ENCODE measurements around the gene ZFAND3.

Gene ZFAND3

DNA sequence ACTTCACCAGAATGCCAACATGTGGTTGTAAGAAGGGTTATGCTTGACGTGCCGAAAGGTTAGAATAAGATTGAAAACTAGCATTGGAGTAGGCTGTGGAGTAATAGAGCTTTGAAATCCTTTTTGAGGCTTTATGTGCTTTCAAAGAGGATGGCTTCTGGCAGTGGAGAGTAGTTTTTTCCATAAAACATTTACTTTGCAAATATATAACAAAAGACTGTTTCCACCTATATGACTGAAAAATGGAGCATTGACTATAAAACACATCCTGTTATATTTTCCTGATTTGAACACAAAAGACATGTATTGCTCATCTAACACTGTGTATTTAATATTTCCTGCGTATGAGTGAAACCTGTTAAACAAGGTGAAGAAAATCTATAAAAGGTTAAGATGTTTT is 38.8 kb downstream of the ZFAND3 start:
- TF ChIP-seq GATA3 (IDR thresholded peaks at IDR 0.05; ENCODE audit: low read depth, low read length): no peak
- TF ChIP-seq GATA2 (IDR thresholded peaks at IDR 0.05; ENCODE audit: low read depth, low read length): no peak

DNA sequence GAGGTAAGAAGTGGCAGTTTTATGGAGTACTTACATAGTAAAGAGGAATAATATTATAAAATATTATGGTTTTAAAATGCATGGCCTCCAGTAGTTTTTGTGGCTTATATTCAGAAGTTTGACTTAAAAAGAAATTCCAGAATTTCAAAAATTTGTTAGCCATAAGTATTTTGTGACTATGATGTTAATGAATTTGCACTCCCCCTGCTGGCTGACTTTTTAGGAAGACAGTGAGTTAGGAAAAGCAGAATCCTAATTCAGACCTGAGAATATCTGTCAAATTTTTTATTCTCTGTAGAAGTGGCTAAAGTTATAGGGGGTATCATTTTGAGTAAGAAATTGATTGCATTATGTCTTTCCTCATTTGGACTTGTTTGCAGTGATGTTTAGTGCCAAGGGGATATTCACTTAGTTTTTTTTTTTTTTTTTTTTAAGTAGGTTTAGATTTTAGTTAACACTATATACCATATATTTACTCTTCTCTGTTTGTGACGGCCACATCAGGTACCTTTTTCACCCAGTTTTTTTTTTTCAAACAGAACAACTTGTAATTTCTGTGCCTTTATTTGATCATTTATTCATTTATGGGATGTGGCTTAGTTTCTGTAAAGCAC is 40.8 kb downstream of the ZFAND3 start:
- TF ChIP-seq GATA2 (IDR thresholded peaks at IDR 0.05; ENCODE audit: low read depth, low read length): no peak
- no peak for TF ChIP-seq GATA3 (IDR thresholded peaks at IDR 0.05; ENCODE audit: low read depth, low read length)

GRCh38 chr6:37861452-37861851 is 41.9 kb downstream of the ZFAND3 start:
- no peak for TF ChIP-seq GATA2 (IDR thresholded peaks at IDR 0.05; ENCODE audit: low read depth, low read length)
- TF ChIP-seq GATA3 (IDR thresholded peaks at IDR 0.05; ENCODE audit: low read depth, low read length): no peak

DNA sequence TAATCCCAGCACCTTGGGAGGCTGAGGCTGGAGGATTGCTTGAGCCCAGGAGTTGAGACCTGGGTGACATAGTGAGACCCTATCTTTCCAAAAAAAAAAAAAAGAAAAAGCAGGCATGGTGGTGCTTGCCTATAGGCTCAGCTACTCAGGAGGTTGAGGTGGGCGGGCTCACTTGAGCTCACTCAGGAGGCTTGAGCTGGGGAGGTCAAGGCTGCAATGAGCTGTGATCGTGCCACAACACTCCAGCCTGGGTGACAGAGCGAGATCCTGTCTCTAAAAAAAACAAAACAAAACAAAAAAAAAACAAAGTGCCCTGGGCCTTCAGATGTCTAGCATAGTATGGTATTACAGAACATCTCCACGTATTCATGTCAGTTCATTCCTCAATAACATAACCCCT is 42.9 kb downstream of the ZFAND3 start:
- no peak for TF ChIP-seq GATA3 (IDR thresholded peaks at IDR 0.05; ENCODE audit: low read depth, low read length)
- TF ChIP-seq GATA2 (IDR thresholded peaks at IDR 0.05; ENCODE audit: low read depth, low read length): no peak

- TF ChIP-seq GATA3 (IDR thresholded peaks at IDR 0.05; ENCODE audit: low read depth, low read length) (no peak), GATA2 (IDR thresholded peaks at IDR 0.05; ENCODE audit: low read depth, low read length) (no peak)
Measured at GRCh38 chr6:37862992-37863391, 43.5 kb downstream of the ZFAND3 start.

- TF ChIP-seq GATA3 (IDR thresholded peaks at IDR 0.05; ENCODE audit: low read depth, low read length) (peak; percentile 90), GATA2 (IDR thresholded peaks at IDR 0.05; ENCODE audit: low read depth, low read length) (no peak; the same call in 1 of the 2 replicates)
Measured at GRCh38 chr6:37864250-37864649, 44.7 kb downstream of the ZFAND3 start.

GRCh38 chr6:37865504-37865903 is 46.0 kb downstream of the ZFAND3 start:
- TF ChIP-seq GATA3 (IDR thresholded peaks at IDR 0.05; ENCODE audit: low read depth, low read length) (no peak), GATA2 (IDR thresholded peaks at IDR 0.05; ENCODE audit: low read depth, low read length) (no peak)

GRCh38 chr6:37866590-37867507 is 47.3 kb downstream of the ZFAND3 start:
- no peak for TF ChIP-seq GATA3 (IDR thresholded peaks at IDR 0.05; ENCODE audit: low read depth, low read length)
- TF ChIP-seq GATA2 (IDR thresholded peaks at IDR 0.05; ENCODE audit: low read depth, low read length): no peak

DNA sequence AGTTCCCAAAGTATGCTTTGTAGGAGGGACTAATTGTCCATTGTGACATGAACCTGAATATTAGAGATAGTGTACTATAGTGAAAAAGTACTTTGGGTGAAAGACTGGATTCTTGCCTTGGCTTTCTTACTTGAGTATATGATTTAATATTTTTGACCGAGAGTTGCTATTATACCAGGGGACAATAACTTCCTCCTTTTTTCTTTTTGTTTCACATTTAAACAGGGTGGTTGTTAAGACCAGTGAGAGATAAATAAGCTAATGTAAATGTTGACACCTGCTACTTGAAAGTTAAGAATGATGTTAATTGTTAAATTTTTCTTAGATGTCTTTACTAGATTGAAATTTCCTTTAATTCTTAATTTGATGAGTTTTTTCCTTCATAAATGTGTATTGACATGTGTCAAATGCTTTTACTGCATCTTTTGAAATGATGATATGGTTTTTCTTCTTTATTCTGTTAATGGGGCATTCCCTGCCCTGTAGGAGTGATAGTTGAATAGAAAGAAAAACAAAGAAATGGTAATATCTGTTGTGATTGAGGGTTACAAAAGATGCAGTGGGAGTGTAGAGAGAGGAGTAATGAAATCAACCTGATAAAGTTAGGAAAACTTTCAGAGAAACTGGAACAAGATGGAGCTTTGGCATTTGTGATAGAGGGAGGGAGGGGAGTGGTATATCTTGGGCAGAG is 48.4 kb downstream of the ZFAND3 start:
- TF ChIP-seq GATA3 (IDR thresholded peaks at IDR 0.05; ENCODE audit: low read depth, low read length): no peak
- TF ChIP-seq GATA2 (IDR thresholded peaks at IDR 0.05; ENCODE audit: low read depth, low read length): no peak

DNA sequence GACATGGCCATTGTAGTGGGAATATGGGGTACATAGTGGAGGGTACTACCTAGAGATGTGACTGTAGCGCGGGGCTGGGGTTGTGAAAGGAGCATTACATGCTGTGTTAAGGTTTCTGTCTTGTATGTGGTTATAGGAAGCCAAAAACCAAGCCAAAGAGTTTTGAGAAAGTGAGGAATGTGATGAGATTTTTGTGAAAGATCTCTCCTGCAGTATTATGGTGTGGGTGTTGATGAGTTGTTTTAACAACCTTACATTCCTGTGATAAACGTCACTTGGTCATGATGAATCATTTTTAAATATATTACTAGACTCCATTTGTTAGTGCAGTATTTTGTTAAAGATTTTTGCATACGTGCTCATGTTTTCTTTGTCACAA is 48.9 kb downstream of the ZFAND3 start:
- TF ChIP-seq GATA3 (IDR thresholded peaks at IDR 0.05; ENCODE audit: low read depth, low read length) (no peak), GATA2 (IDR thresholded peaks at IDR 0.05; ENCODE audit: low read depth, low read length) (no peak)

GRCh38 chr6:37871616-37872372 is 52.3 kb downstream of the ZFAND3 start:
- TF ChIP-seq GATA3 (IDR thresholded peaks at IDR 0.05; ENCODE audit: low read depth, low read length) (no peak), GATA2 (IDR thresholded peaks at IDR 0.05; ENCODE audit: low read depth, low read length) (no peak)

- TF ChIP-seq GATA3 (IDR thresholded peaks at IDR 0.05; ENCODE audit: low read depth, low read length) (no peak), GATA2 (IDR thresholded peaks at IDR 0.05; ENCODE audit: low read depth, low read length) (no peak)
Measured at GRCh38 chr6:37872373-37872745, 52.8 kb downstream of the ZFAND3 start.

DNA sequence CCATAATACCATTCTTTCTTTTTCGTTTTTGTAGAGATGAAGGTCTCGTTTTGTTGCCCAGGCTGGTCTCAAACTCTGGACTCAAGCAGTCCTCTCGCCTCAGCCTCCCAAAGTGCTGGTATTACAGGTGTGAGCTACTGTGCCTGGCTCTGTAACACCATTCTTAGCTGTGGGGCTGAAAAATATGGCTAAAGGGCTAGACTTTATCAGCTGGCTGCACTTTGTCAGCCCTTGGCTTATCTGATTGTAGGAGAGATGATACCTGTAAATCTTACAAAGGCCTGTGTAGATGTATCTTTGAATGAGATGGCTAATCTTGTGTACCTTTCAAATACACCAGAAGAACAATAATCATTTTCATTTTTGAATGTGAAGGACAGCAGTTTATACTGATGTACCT is 55.2 kb downstream of the ZFAND3 start:
- TF ChIP-seq GATA2 (IDR thresholded peaks at IDR 0.05; ENCODE audit: low read depth, low read length) (no peak), GATA3 (IDR thresholded peaks at IDR 0.05; ENCODE audit: low read depth, low read length) (no peak)
